ENCODE results near the gene GBP4. TPM values are rescaled to one million over a fixed set of nuclear protein-coding genes. Genes with fewer than 3 reads are reported as not detected.

Gene GBP4
- total and polyA plus RNA-seq, 2 of the 4 experiments (the other 2 are of a cell fraction) = not detected

DNA sequence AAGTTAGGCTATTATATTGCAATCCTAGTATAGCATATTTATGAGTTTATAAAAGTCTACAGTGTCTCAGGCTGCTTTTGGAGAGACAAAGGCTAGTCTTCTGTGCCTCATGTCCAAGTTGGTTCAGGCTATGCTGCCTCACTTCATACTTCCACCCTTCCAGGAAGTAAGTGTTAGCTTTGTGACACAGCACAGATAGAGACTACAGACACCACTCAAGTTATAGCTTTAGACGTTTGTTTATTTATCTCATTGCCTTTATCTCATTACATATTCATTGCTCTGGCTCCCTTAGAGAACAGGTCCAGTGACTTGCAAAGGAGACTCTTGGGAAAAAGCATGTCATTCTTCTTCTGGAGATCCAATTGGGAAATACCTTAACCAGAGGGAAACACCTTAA is 22.6 kb upstream of the GBP4 start:
- no CpG with 5 or more reads among the region's 1 CpG for WGBS, 2 experiments (ENCODE audit: extremely low coverage in 2 of 2, insufficient read length in 1 of 2)

More for the DNA sequence above, 22.6 kb upstream of the GBP4 start:
- no peak overlapping the region for H2BK20ac ChIP-seq (ENCODE audit: low read depth, low read length)
- no peaks in the 10 kb centered on the region for H4K20me1 ChIP-seq (ENCODE audit: insufficient read depth, low read length)
- no peak overlapping the region for H3K56ac ChIP-seq (ENCODE audit: extremely low read depth, insufficient read depth, low read length)
- H3K9me3 ChIP-seq (ENCODE audit: control insufficient read depth, insufficient read depth, low read length) = no peaks in the 10 kb centered on the region
- dilution Hi-C loops (cut with HindIII; ENCODE audit: low sequenced_read_pairs, unreplicated experiment) (no loop called here), intact Hi-C loops (cut with micrococcal nuclease) (no loop called here), in situ Hi-C loops (cut with MboI; ENCODE audit: low sequenced_read_pairs) (no loop called here)
- H3K27me3 ChIP-seq (ENCODE audit: control insufficient read depth, insufficient read depth, low read length) = no peaks in the 10 kb centered on the region
- H3K79me1 ChIP-seq (ENCODE audit: low read depth in 1 of 2, low read length in 2 of 2) = no peaks in the 10 kb centered on the region
- CTCF ChIA-PET = no interaction called here
- no peak overlapping the region for H4K91ac ChIP-seq (ENCODE audit: insufficient read depth, low read depth, low read length)
- H3K14ac ChIP-seq (replicated peaks; ENCODE audit: low read depth, low read length) = no peak overlapping the region
- no peak overlapping the region for H2BK5ac ChIP-seq (ENCODE audit: low read depth, low read length, poor library complexity, severe bottlenecking)
- H2AK9ac ChIP-seq (replicated peaks; ENCODE audit: low read depth, low read length, poor library complexity) = no peak overlapping the region
- H3K18ac ChIP-seq (ENCODE audit: low read depth, low read length) = no peak overlapping the region
- H2AFZ ChIP-seq (replicated peaks; ENCODE audit: low read length, poor library complexity) = no peak overlapping the region
- no peak overlapping the region for H3K27ac ChIP-seq (ENCODE audit: insufficient read depth, low read length)
- DNase-seq = no peak
- no peaks in the 10 kb centered on the region for H3K36me3 ChIP-seq (ENCODE audit: control insufficient read depth, insufficient read depth, low read length)
- H3K4me3 ChIP-seq (ENCODE audit: insufficient read depth, low read depth, low read length) = no peak overlapping the region
- no peak overlapping the region for H3K4me2 ChIP-seq (ENCODE audit: low read depth, low read length)
- POLR2A ChIA-PET (ENCODE audit: unreplicated experiment) = no interaction called here
- no peak for TF ChIP-seq BHLHE40 (IDR thresholded peaks at IDR 0.05; ENCODE audit: low read depth, low read length)
- TF ChIP-seq, protein P1, sequence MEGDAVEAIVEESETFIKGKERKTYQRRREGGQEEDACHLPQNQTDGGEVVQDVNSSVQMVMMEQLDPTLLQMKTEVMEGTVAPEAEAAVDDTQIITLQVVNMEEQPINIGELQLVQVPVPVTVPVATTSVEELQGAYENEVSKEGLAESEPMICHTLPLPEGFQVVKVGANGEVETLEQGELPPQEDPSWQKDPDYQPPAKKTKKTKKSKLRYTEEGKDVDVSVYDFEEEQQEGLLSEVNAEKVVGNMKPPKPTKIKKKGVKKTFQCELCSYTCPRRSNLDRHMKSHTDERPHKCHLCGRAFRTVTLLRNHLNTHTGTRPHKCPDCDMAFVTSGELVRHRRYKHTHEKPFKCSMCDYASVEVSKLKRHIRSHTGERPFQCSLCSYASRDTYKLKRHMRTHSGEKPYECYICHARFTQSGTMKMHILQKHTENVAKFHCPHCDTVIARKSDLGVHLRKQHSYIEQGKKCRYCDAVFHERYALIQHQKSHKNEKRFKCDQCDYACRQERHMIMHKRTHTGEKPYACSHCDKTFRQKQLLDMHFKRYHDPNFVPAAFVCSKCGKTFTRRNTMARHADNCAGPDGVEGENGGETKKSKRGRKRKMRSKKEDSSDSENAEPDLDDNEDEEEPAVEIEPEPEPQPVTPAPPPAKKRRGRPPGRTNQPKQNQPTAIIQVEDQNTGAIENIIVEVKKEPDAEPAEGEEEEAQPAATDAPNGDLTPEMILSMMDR (conservative IDR thresholded peaks at IDR 0.05; ENCODE audit: low read depth, low read length) = no peak
- TF ChIP-seq MAFK (IDR thresholded peaks at IDR 0.05; ENCODE audit: low read depth, low read length) = no peak
- no peak for TF ChIP-seq RFX5 (IDR thresholded peaks at IDR 0.05; ENCODE audit: low read depth, low read length)
- no peak for TF ChIP-seq SMC3 (IDR thresholded peaks at IDR 0.05; ENCODE audit: low read depth, low read length)
- no peak for TF ChIP-seq FOS (IDR thresholded peaks at IDR 0.05; ENCODE audit: low read depth, low read length)
- TF ChIP-seq POLR2A (IDR thresholded peaks at IDR 0.05; ENCODE audit: low read depth, low read length) = no peak
- TF ChIP-seq CHD1 (IDR thresholded peaks at IDR 0.05; ENCODE audit: low read depth, low read length) = no peak
- TF ChIP-seq, protein P2, sequence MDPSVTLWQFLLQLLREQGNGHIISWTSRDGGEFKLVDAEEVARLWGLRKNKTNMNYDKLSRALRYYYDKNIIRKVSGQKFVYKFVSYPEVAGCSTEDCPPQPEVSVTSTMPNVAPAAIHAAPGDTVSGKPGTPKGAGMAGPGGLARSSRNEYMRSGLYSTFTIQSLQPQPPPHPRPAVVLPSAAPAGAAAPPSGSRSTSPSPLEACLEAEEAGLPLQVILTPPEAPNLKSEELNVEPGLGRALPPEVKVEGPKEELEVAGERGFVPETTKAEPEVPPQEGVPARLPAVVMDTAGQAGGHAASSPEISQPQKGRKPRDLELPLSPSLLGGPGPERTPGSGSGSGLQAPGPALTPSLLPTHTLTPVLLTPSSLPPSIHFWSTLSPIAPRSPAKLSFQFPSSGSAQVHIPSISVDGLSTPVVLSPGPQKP (IDR thresholded peaks at IDR 0.05; ENCODE audit: borderline replicate concordance, low read depth, low read length) = no peak
- TF ChIP-seq NFE2L2 (IDR thresholded peaks at IDR 0.05; ENCODE audit: low read depth, low read length) = no peak
- TF ChIP-seq, protein P3, sequence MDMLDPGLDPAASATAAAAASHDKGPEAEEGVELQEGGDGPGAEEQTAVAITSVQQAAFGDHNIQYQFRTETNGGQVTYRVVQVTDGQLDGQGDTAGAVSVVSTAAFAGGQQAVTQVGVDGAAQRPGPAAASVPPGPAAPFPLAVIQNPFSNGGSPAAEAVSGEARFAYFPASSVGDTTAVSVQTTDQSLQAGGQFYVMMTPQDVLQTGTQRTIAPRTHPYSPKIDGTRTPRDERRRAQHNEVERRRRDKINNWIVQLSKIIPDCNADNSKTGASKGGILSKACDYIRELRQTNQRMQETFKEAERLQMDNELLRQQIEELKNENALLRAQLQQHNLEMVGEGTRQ (IDR thresholded peaks at IDR 0.05; ENCODE audit: low read depth, low read length) = no peak
- TF ChIP-seq MXI1 (IDR thresholded peaks at IDR 0.05; ENCODE audit: borderline replicate concordance, low read depth, low read length) = no peak
- no peak for TF ChIP-seq RCOR1 (IDR thresholded peaks at IDR 0.05; ENCODE audit: insufficient replicate concordance, low read length)
- TF ChIP-seq RAD21 (IDR thresholded peaks at IDR 0.05; ENCODE audit: low read length) = no peak
- no peak for TF ChIP-seq CEBPB (IDR thresholded peaks at IDR 0.05; ENCODE audit: low read depth, low read length)
- no peak for TF ChIP-seq MAZ (IDR thresholded peaks at IDR 0.05; ENCODE audit: borderline replicate concordance, low read depth, low read length)
- H4K5ac ChIP-seq (ENCODE audit: low read depth, low read length) = no peak overlapping the region
- no peak overlapping the region for H2AK5ac ChIP-seq (ENCODE audit: low read depth, low read length)
- BruUV-seq (replicated peaks) = no TSS peak
- H3K9me1 ChIP-seq (ENCODE audit: insufficient read depth, low read length) = no peaks in the 10 kb centered on the region
- H2BK15ac ChIP-seq (ENCODE audit: low read depth, low read length) = no peak overlapping the region
- ATAC-seq (ENCODE audit: low read depth) = no peak
- H2BK120ac ChIP-seq (ENCODE audit: low read depth, low read length) = no peak overlapping the region
- no peak overlapping the region for H3K9ac ChIP-seq (ENCODE audit: low read depth, low read length)
- H3K23ac ChIP-seq (ENCODE audit: low read depth, low read length) = no peak overlapping the region
- H3K4ac ChIP-seq (ENCODE audit: low read depth, low read length) = no peak overlapping the region
- H3K4me1 ChIP-seq (ENCODE audit: control insufficient read depth, insufficient read depth, low read length) = no peaks in the 10 kb centered on the region
- H4K8ac ChIP-seq (ENCODE audit: low read depth in 2 of 2, low read length in 2 of 2) = no peak overlapping the region
